RPMI8226 (cell line): Measurements from ENCODE around the gene TRIM14.
"Not testable (repeated sequence)": the region's sequence is repeated elsewhere in the genome, so short reads cannot be mapped to it uniquely, and the experiment has no call there.

Experiments
- DNase-seq: peaks from one replicate; pipeline ENCODE4 v3.0.0-alpha.2; 2015

TRIM14 gene

GRCh38 chr9:98080326-98080725, 38.7 kb downstream of the TRIM14 start:
- DNase-seq, result no peak

- no peak for DNase-seq
Observed at GRCh38 chr9:98078895-98079294, 40.1 kb downstream of the TRIM14 start.

GRCh38 chr9:98076514-98076890, 42.5 kb downstream of the TRIM14 start:
- DNase-seq, result not testable (repeated sequence)

- no peak for DNase-seq
Observed at GRCh38 chr9:98075332-98075805, 43.7 kb downstream of the TRIM14 start.

- peak; percentile 47 for DNase-seq
Observed at GRCh38 chr9:98074115-98074990, 44.7 kb downstream of the TRIM14 start.

GRCh38 chr9:98071737-98072136, 47.3 kb downstream of the TRIM14 start:
- DNase-seq, result no peak

GRCh38 chr9:98070704-98071103, 48.3 kb downstream of the TRIM14 start:
- DNase-seq, result no peak

- DNase-seq, result no peak
Observed at GRCh38 chr9:98069551-98069950, 49.5 kb downstream of the TRIM14 start.

GRCh38 chr9:98067184-98067583, 51.8 kb downstream of the TRIM14 start:
- no peak for DNase-seq

GRCh38 chr9:98066235-98066634, 52.8 kb downstream of the TRIM14 start:
- no peak for DNase-seq

GRCh38 chr9:98064623-98065392, 54.2 kb downstream of the TRIM14 start:
- no peak for DNase-seq

GRCh38 chr9:98062161-98062560, 56.9 kb downstream of the TRIM14 start:
- no peak for DNase-seq

- DNase-seq, result peak; percentile 22
Observed at GRCh38 chr9:98057138-98057799, 61.8 kb downstream of the TRIM14 start.

GRCh38 chr9:98056269-98057137, 62.5 kb downstream of the TRIM14 start, which contains the start of gene NANS:
Gene NANS (plus strand): TSS chr9:98056732. CDS start chr9:98056809, 77 bp downstream.
- peak; percentile 91 for DNase-seq

GRCh38 chr9:98054376-98054951, 64.6 kb downstream of the TRIM14 start:
- no peak for DNase-seq

GRCh38 chr9:98050351-98050750, 68.7 kb downstream of the TRIM14 start:
- DNase-seq, result no peak

GRCh38 chr9:98049288-98050072, 69.5 kb downstream of the TRIM14 start:
- no peak for DNase-seq

- DNase-seq, result no peak
Observed at GRCh38 chr9:98047002-98047401, 72.0 kb downstream of the TRIM14 start.

GRCh38 chr9:98046180-98046543, 72.9 kb downstream of the TRIM14 start:
- DNase-seq, result no peak

- peak; percentile 84 for DNase-seq
Observed at GRCh38 chr9:98045234-98046179, 73.5 kb downstream of the TRIM14 start.
